WERI-Rb-1 (cell line): Measurements from ENCODE around the gene IGSF8.

ENCODE experiments used
- DNase-seq: peaks from one replicate; pipeline ENCODE4 v3.0.0-alpha.2; 2020
- H3K27ac ChIP-seq: fragments of 250-450 bp; sonication (Bioruptor Pico); 2 replicates; pipeline ENCODE4 v1.5.1; 2020; ENCODE audit warnings: mild to moderate bottlenecking, moderate library complexity
- H3K27me3 ChIP-seq: fragments of 250-450 bp; sonication (Bioruptor Pico); 2 replicates; pipeline ENCODE4 v1.5.1; 2021; ENCODE audit warnings: mild to moderate bottlenecking, low read depth, moderate library complexity; ENCODE audit not compliant: insufficient read depth, severe bottlenecking
- H3K36me3 ChIP-seq: fragments of 250-450 bp; sonication (Bioruptor Pico); 2 replicates; pipeline ENCODE4 v1.5.1; 2020; ENCODE audit warnings: mild to moderate bottlenecking, moderate library complexity
- H3K4me3 ChIP-seq: 2 replicates; pipeline ENCODE4 v1.5.1; 2011; ENCODE audit warnings: low read depth, mild to moderate bottlenecking, control low read depth, low read length
- H3K9me3 ChIP-seq: fragments of 250-450 bp; sonication (Bioruptor Pico); 2 replicates; pipeline ENCODE4 v1.5.1; 2021; ENCODE audit warnings: mild to moderate bottlenecking, moderate library complexity; ENCODE audit not compliant: severe bottlenecking
- CTCF ChIP-seq: IDR thresholded peaks from 2 replicates; pipeline ENCODE4 v1.5.1; 2011; ENCODE audit warnings: low read depth, mild to moderate bottlenecking, control low read depth, inconsistent platforms, low read length

Gene IGSF8

DNA sequence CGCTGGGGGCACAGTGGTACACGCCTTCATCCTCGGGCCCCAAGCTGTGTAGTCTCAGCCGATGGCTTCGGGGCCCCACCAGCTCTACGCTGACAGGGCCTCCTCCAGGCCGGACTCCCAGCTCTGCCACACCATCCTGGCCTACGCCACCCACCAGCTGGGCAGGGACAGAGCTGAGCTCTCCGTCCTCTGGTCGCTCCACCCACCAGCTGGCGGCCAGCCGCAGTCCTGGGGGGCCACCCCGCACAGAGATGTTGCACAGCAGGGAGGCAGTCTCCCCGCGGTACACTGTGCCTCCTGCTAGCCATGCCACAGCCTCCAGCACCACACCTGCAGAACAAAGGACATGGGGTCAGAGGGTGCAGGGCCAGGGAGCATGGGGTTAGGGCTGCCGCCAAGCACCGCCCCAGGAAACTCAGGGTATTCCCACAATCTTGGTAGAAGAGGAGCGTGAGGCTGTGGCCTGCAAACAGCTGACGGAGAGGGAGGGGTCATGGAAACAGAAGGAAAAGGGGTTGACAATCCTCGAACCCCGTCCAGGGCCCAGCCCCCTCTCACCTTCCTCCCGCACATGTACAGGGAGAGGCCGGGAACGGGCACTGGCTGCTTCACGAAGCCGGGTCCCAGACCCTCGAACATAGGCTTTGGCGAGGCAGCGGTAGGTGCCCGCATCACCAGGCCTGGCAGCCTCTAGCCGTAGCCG lies 5.9 kb downstream of the IGSF8 start:
- Histone ChIP-seq H3K4me3 (no peak overlapping the region), H3K36me3 (peaks cover 5% of the 10 kb centered on the region), H3K27me3 (no peaks in the 10 kb centered on the region), H3K27ac (no peak overlapping the region), H3K9me3 (no peaks in the 10 kb centered on the region)
- no peak for DNase-seq
- TF ChIP-seq CTCF, result no peak

DNA sequence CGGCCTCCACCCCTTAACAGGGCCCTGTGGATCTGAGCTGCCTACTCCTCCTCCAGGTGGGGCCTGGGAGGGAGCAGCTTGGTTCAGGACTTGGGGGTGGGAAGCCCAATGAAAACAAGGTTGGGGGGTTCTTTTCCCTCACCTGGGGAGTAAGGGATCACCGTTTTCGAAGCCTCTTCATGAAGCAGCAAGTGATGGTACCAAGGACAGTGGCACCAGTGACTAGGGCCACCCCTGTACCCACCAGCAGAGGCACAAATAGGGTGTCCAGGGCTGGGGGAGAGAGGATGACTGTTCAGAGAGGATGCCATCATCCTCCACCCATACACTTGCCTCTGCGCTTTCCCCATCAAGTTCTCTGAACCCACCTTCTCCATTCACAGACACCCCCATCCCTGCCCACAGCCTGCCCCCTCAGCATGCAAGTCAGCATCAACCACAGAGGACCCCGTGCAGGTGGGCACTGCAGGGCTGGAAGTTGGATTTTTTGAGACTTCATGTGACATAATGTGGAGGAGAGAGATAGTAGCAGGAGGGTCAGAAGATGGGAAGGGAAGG lies 6.7 kb downstream of the IGSF8 start:
- no peaks in the 10 kb centered on the region for H3K27me3 ChIP-seq
- no peak overlapping the region for H3K4me3 ChIP-seq
- no peaks in the 10 kb centered on the region for H3K9me3 ChIP-seq
- TF ChIP-seq CTCF, result no peak
- peaks cover 5% of the 10 kb centered on the region for H3K36me3 ChIP-seq
- no peak for DNase-seq
- H3K27ac ChIP-seq, result no peak overlapping the region

DNA sequence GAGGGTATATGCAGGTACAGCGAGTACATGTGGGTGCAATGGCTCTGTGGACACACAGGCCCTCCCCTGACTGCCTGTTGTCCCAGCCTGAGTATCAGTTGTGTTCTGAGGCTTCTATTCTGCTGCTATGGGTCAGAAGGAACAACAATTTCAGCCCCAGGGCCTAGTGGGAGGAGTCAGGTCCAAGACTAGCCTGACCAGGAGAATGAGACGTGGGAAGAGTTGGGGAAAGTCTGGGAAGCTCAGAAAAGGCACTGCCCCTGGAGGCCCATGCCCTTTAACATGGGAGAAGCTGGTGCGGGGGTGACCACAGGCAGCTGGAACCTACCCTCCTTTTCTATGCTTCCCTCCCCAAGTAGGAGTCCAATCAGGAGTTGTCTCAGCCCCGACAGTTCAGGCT lies 7.7 kb downstream of the IGSF8 start:
- Histone ChIP-seq H3K36me3 (peaks cover 5% of the 10 kb centered on the region), H3K27ac (no peak overlapping the region), H3K9me3 (no peaks in the 10 kb centered on the region), H3K27me3 (peaks cover 4% of the 10 kb centered on the region), H3K4me3 (no peak overlapping the region)
- DNase-seq, result no peak
- TF ChIP-seq CTCF, result no peak

DNA sequence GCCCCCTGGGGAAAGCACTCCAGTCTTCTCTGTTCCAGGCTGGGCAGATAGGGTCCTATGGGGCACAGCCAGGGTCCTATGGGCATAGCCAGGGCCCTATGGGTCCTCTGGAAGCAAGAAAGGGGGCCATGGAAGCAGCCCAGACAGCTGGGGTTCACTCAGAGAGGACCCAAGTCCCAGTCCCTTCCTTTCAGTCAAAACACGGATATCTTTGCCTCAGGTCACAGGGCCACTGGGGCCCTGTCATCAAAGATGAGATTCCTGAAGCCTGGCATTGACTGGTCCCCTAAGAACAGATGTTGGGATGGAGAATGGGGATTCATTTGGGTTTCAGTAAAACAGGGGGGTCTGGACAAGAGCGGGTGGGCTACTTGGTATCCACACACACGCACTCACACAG lies 8.5 kb downstream of the IGSF8 start:
- H3K36me3 ChIP-seq, result peaks cover 5% of the 10 kb centered on the region
- H3K4me3 ChIP-seq, result no peak overlapping the region
- H3K27me3 ChIP-seq, result peaks cover 10% of the 10 kb centered on the region
- no peak for DNase-seq
- no peak for TF ChIP-seq CTCF
- H3K9me3 ChIP-seq, result no peaks in the 10 kb centered on the region
- no peak overlapping the region for H3K27ac ChIP-seq

DNA sequence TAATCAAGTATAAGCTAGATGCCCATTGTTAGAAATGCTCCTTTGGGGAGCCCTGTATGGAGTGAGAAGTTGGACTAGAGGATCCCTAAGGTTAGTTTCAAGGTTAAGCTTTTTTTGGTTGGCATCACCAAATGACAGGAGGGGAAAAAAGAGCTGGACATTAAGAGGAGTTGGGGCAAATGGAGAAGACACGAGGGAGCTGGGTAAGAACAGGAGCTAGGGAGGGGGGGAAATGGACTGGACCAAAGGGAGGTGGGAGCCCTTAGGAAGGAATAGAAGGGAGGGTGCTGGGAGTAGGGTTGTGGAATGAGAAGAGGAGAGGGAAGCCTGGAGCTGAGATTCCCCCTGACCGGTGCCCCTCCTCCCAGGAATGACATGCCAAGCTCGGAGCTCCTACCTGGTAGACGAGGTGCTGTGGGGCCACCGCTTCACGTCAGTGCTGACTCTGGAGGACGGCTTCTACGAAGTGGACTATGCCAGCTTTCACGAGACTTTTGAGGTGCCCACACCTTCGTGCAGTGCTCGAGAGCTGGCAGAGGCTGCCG lies 11.2 kb downstream of the IGSF8 start:
- DNase-seq, result no peak
- TF ChIP-seq CTCF, result no peak
- peaks cover 33% of the 10 kb centered on the region for H3K27me3 ChIP-seq

More for the DNA sequence above, 11.2 kb downstream of the IGSF8 start:
- H3K9me3 ChIP-seq, result no peaks in the 10 kb centered on the region
- H3K4me3 ChIP-seq, result no peak overlapping the region
- peaks cover 5% of the 10 kb centered on the region; the same call in 1 of the 2 replicates for H3K36me3 ChIP-seq
- no peak overlapping the region for H3K27ac ChIP-seq
